HG03135 (cell line): ENCODE measurements around the gene DPP9.

ENCODE experiments used
- ATAC-seq: cut with Tn5 transposase; IDR thresholded peaks from one replicate; pipeline ENCODE4 v1.9.1; 2021; ENCODE audit warnings: mild to moderate bottlenecking, moderate library complexity; ENCODE audit not compliant: unreplicated experiment

The DPP9 gene

GRCh38 chr19:4712771-4713170 is 10.9 kb downstream of the DPP9 start:
- ATAC-seq = no peak

GRCh38 chr19:4711211-4711610 is 12.4 kb downstream of the DPP9 start:
- ATAC-seq = no peak

- ATAC-seq = no peak
Observed at GRCh38 chr19:4710281-4710600, 13.4 kb downstream of the DPP9 start.

GRCh38 chr19:4709440-4710280 is 14.0 kb downstream of the DPP9 start:
- no peak for ATAC-seq

- no peak for ATAC-seq
Observed at GRCh38 chr19:4707956-4708650, 15.5 kb downstream of the DPP9 start.

GRCh38 chr19:4707322-4707721 is 16.3 kb downstream of the DPP9 start:
- no peak for ATAC-seq

GRCh38 chr19:4705413-4706131 is 18.1 kb downstream of the DPP9 start:
- no peak for ATAC-seq

- no peak for ATAC-seq
Observed at GRCh38 chr19:4704317-4704673, 19.3 kb downstream of the DPP9 start.

- ATAC-seq = no peak
Observed at GRCh38 chr19:4703671-4704316, 19.8 kb downstream of the DPP9 start.

- no peak for ATAC-seq
Observed at GRCh38 chr19:4702764-4703163, 20.9 kb downstream of the DPP9 start.

GRCh38 chr19:4701557-4701956 is 22.1 kb downstream of the DPP9 start:
- no peak for ATAC-seq

- no peak for ATAC-seq
Observed at GRCh38 chr19:4700693-4700970, 23.0 kb downstream of the DPP9 start.

GRCh38 chr19:4699826-4700692 is 23.6 kb downstream of the DPP9 start:
- ATAC-seq = no peak

- ATAC-seq = no peak
Observed at GRCh38 chr19:4697304-4697703, 26.3 kb downstream of the DPP9 start.

- no peak for ATAC-seq
Observed at GRCh38 chr19:4695224-4695731, 28.4 kb downstream of the DPP9 start.

GRCh38 chr19:4694211-4694987 is 29.2 kb downstream of the DPP9 start:
- no peak for ATAC-seq

GRCh38 chr19:4693471-4694121 is 30.0 kb downstream of the DPP9 start:
- ATAC-seq = no peak

GRCh38 chr19:4693078-4693350 is 30.6 kb downstream of the DPP9 start:
- ATAC-seq = no peak

GRCh38 chr19:4692251-4693077 is 31.2 kb downstream of the DPP9 start:
- no peak for ATAC-seq
